IMR-90 (cell line): ENCODE data around the gene FLT3. TPM values are rescaled to one million over a fixed set of nuclear protein-coding genes. Genes with fewer than 3 reads are reported as not detected.

Source experiments
- ATAC-seq: fragments of 200-7000 bp; cut with Tn5 transposase; 2 replicates; pipeline ENCODE4 v1.9.1; 2020; ENCODE audit warnings: low read depth, mild to moderate bottlenecking, moderate library complexity
- BruUV-seq: library from RNA; stranded (reverse); fragments of 400-500 nt; replicated peaks from 2 replicates; lab custom pipeline; 2021; lab: Mats Ljungman, UMichigan
- CTCF ChIA-PET: fragments of 300-600 bp; formaldehyde crosslinking; extraction: SDS; loops from one replicate; lab custom pipeline; 2021; ENCODE audit warnings: antibody characterized with exemption; lab: Yijun Ruan, JAX
- POLR2A ChIA-PET: fragments of 300-600 bp; sonication (Branson Sonifier 250); formaldehyde crosslinking; loops from one replicate; lab custom pipeline; 2022; ENCODE audit warnings: antibody characterized with exemption; ENCODE audit not compliant: unreplicated experiment; lab: Charles Lee
- DNase-seq: peaks from one replicate; pipeline ENCODE4 v3.0.0; 2013
- H2AFZ ChIP-seq: replicated peaks from 2 replicates; pipeline ENCODE3; 2013; ENCODE audit warnings: low read length, mild to moderate bottlenecking; ENCODE audit not compliant: poor library complexity
- H2AK5ac ChIP-seq: 2 replicates; pipeline ENCODE4 v1.6.1; 2013; ENCODE audit warnings: low read depth, low read length, inconsistent platforms
- H2AK9ac ChIP-seq: replicated peaks from 2 replicates; pipeline ENCODE3; 2013; ENCODE audit warnings: mild to moderate bottlenecking, low read depth, low read length, moderate library complexity; ENCODE audit not compliant: poor library complexity
- H2BK120ac ChIP-seq: 2 replicates; pipeline ENCODE4 v1.6.1; 2013; ENCODE audit warnings: low read depth, low read length, inconsistent platforms
- H2BK15ac ChIP-seq: 3 replicates; pipeline ENCODE4 v1.6.1; 2013; ENCODE audit warnings: low read depth, low read length, inconsistent platforms
- H2BK20ac ChIP-seq: 2 replicates; pipeline ENCODE4 v1.6.1; 2013; ENCODE audit warnings: low read depth, mild to moderate bottlenecking, inconsistent platforms, low read length, moderate library complexity
- H2BK5ac ChIP-seq: 2 replicates; pipeline ENCODE4 v1.6.1; 2013; ENCODE audit warnings: mild to moderate bottlenecking, low read depth, low read length, inconsistent platforms; ENCODE audit not compliant: poor library complexity, severe bottlenecking
- H3K14ac ChIP-seq: replicated peaks from 2 replicates; pipeline ENCODE4 v1.6.1; 2013; ENCODE audit warnings: low read depth, low read length, inconsistent platforms
- H3K18ac ChIP-seq: 2 replicates; pipeline ENCODE4 v1.6.1; 2013; ENCODE audit warnings: low read depth, low read length, control low read depth
- H3K23ac ChIP-seq: 2 replicates; pipeline ENCODE4 v1.6.1; 2013; ENCODE audit warnings: low read depth, low read length, inconsistent platforms
- H3K27ac ChIP-seq: 2 replicates; pipeline ENCODE4 v1.5.1; 2013; ENCODE audit warnings: mild to moderate bottlenecking, control low read depth, low read length; ENCODE audit not compliant: insufficient read depth
- H3K27me3 ChIP-seq: 2 replicates; pipeline ENCODE4 v1.6.1; 2013; ENCODE audit warnings: low read length; ENCODE audit not compliant: control insufficient read depth, insufficient read depth
- H3K36me3 ChIP-seq: 2 replicates; pipeline ENCODE4 v1.6.1; 2013; ENCODE audit warnings: low read length, mixed read lengths; ENCODE audit not compliant: control insufficient read depth, insufficient read depth
- H3K4ac ChIP-seq: 2 replicates; pipeline ENCODE4 v1.6.1; 2013; ENCODE audit warnings: low read depth, low read length, inconsistent platforms
- H3K4me1 ChIP-seq: 2 replicates; pipeline ENCODE4 v1.6.1; 2013; ENCODE audit warnings: low read length, mixed read lengths; ENCODE audit not compliant: control insufficient read depth, insufficient read depth
- H3K4me2 ChIP-seq: 2 replicates; pipeline ENCODE4 v1.6.1; 2013; ENCODE audit warnings: low read depth, mild to moderate bottlenecking, control low read depth, low read length, moderate library complexity
- H3K4me3 ChIP-seq: 2 replicates; pipeline ENCODE4 v1.5.1; 2013; ENCODE audit warnings: low read depth, mild to moderate bottlenecking, control low read depth, low read length, moderate library complexity; ENCODE audit not compliant: insufficient read depth
- H3K56ac ChIP-seq: 2 replicates; pipeline ENCODE4 v1.6.1; 2013; ENCODE audit warnings: low read length, inconsistent platforms; ENCODE audit not compliant: insufficient read depth; ENCODE audit errors: extremely low read depth
- H3K79me1 ChIP-seq, 2 experiments: 2 replicates each; pipeline ENCODE4 v1.6.1; 2013; ENCODE audit warnings: low read length in 2 of 2, inconsistent platforms in 1 of 2, low read depth in 1 of 2
- H3K9ac ChIP-seq: 2 replicates; pipeline ENCODE4 v1.6.1; 2013; ENCODE audit warnings: low read depth, low read length, control low read depth
- H3K9me1 ChIP-seq: 2 replicates; pipeline ENCODE4 v1.6.1; 2013; ENCODE audit warnings: low read length, inconsistent platforms; ENCODE audit not compliant: insufficient read depth
- H3K9me3 ChIP-seq: 2 replicates; pipeline ENCODE4 v1.6.1; 2013; ENCODE audit warnings: low read length; ENCODE audit not compliant: control insufficient read depth, insufficient read depth
- H4K20me1 ChIP-seq: 2 replicates; pipeline ENCODE4 v1.6.1; 2013; ENCODE audit warnings: low read length, inconsistent platforms; ENCODE audit not compliant: insufficient read depth
- H4K5ac ChIP-seq: 2 replicates; pipeline ENCODE4 v1.6.1; 2013; ENCODE audit warnings: mild to moderate bottlenecking, low read depth, low read length, control low read depth
- H4K8ac ChIP-seq, 2 experiments: 2 replicates each; pipeline ENCODE4 v1.6.1; 2013; ENCODE audit warnings: low read depth in 2 of 2, low read length in 2 of 2, control low read depth in 1 of 2, inconsistent platforms in 1 of 2
- H4K91ac ChIP-seq: 2 replicates; pipeline ENCODE4 v1.6.1; 2013; ENCODE audit warnings: low read depth, low read length, inconsistent platforms; ENCODE audit not compliant: insufficient read depth
- BHLHE40 ChIP-seq: fragments of 150-350 bp; IDR thresholded peaks from 2 replicates; pipeline ENCODE4 v1.6.1; 2016; ENCODE audit warnings: mild to moderate bottlenecking, low read depth, low read length
- CEBPB ChIP-seq: IDR thresholded peaks from 2 replicates; pipeline ENCODE4 v1.6.1; 2012; ENCODE audit warnings: low read depth, low read length, improper control_type of control experiment
- CHD1 ChIP-seq: IDR thresholded peaks from 2 replicates; pipeline ENCODE4 v1.6.1; 2012; ENCODE audit warnings: low read depth, low read length, improper control_type of control experiment
- ELK1 ChIP-seq: fragments of 150-350 bp; IDR thresholded peaks from 2 replicates; pipeline ENCODE4 v1.6.1; 2016; ENCODE audit warnings: low read depth, mild to moderate bottlenecking, low read length, moderate library complexity, borderline replicate concordance
- FOS ChIP-seq: fragments of 150-350 bp; IDR thresholded peaks from 2 replicates; pipeline ENCODE4 v1.6.1; 2016; ENCODE audit warnings: low read depth, low read length
- MAFK ChIP-seq: IDR thresholded peaks from 2 replicates; pipeline ENCODE4 v1.6.1; 2012; ENCODE audit warnings: low read depth, low read length, improper control_type of control experiment
- MAZ ChIP-seq: IDR thresholded peaks from 2 replicates; pipeline ENCODE4 v1.6.1; 2012; ENCODE audit warnings: low read depth, mild to moderate bottlenecking, low read length, improper control_type of control experiment, moderate library complexity, borderline replicate concordance
- MXI1 ChIP-seq: IDR thresholded peaks from 2 replicates; pipeline ENCODE4 v1.6.1; 2012; ENCODE audit warnings: low read depth, mild to moderate bottlenecking, low read length, moderate library complexity, borderline replicate concordance
- NFE2L2 ChIP-seq: fragments of 150-350 bp; IDR thresholded peaks from 2 replicates; pipeline ENCODE4 v1.6.1; 2016; ENCODE audit warnings: low read depth, mild to moderate bottlenecking, low read length
- POLR2A ChIP-seq: IDR thresholded peaks from 2 replicates; pipeline ENCODE4 v1.6.1; 2012; ENCODE audit warnings: mild to moderate bottlenecking, low read depth, low read length
- RAD21 ChIP-seq: IDR thresholded peaks from 2 replicates; pipeline ENCODE4 v1.6.1; 2012; ENCODE audit warnings: low read length, improper control_type of control experiment
- RCOR1 ChIP-seq: IDR thresholded peaks from 2 replicates; pipeline ENCODE4 v1.6.1; 2012; ENCODE audit warnings: mild to moderate bottlenecking, low read length, improper control_type of control experiment; ENCODE audit not compliant: insufficient replicate concordance
- RFX5 ChIP-seq: IDR thresholded peaks from 2 replicates; pipeline ENCODE4 v1.8.0; 2012; ENCODE audit warnings: low read depth, mild to moderate bottlenecking, low read length, moderate library complexity
- SMC3 ChIP-seq: fragments of 150-350 bp; IDR thresholded peaks from 2 replicates; pipeline ENCODE4 v1.6.1; 2016; ENCODE audit warnings: low read depth, mild to moderate bottlenecking, antibody characterized with exemption, low read length, moderate library complexity
- WGBS, 2 experiments: methylation state at CpG; one replicate each; pipeline versions ENCODE4 v1.1.5 to v1.1.7; 2013; ENCODE audit warnings: missing lambda C conversion rate in 2 of 2; ENCODE audit not compliant: insufficient read length in 1 of 2; ENCODE audit errors: extremely low coverage in 2 of 2; 5-methylcytosine and 5-hydroxymethylcytosine counted together
- dilution Hi-C: fragments of 300-500 bp; cut with HindIII; formaldehyde crosslinking; loops from one replicate; pipeline ENCODE4 v1.14.3; 2018; ENCODE audit warnings: low sequenced_read_pairs; ENCODE audit not compliant: unreplicated experiment
- in situ Hi-C: fragments of 300-500 bp; cut with MboI; formaldehyde crosslinking; loops from 3 replicates; pipeline ENCODE4 v1.14.3; 2019; ENCODE audit warnings: low sequenced_read_pairs, inconsistent platforms, mixed read lengths
- intact Hi-C: fragments of 100-400 bp; cut with micrococcal nuclease; formaldehyde crosslinking; loops from 2 replicates; pipeline ENCODE4 v1.10.0; 2022
- polyA plus RNA-seq, 3 experiments: library from polyadenylated mRNA; depleted of rRNA; stranded (reverse); fragments of >200 nt; gene quantifications; 2 replicates each; pipeline ENCODE4 v1.2.3, GENCODE V29; 2012; ENCODE audit warnings: low replicate concordance in 1 of 3
- total RNA-seq: library from RNA; depleted of rRNA; stranded (reverse); fragments of >200 nt; gene quantifications from 2 replicates; pipeline ENCODE4 v1.2.3, GENCODE V29; 2012
- TF ChIP-seq, protein P1 (sequence below): fragments of 150-350 bp; IDR thresholded peaks from 2 replicates; pipeline ENCODE4 v1.6.1; 2017; ENCODE audit warnings: mild to moderate bottlenecking, antibody characterized with exemption, low read length, low read depth
- TF ChIP-seq, protein P2 (sequence below): conservative IDR thresholded peaks from 2 replicates; pipeline ENCODE4 v1.5.1; 2012; ENCODE audit warnings: mild to moderate bottlenecking, low read depth, low read length, improper control_type of control experiment

The FLT3 gene
- total and polyA plus RNA-seq, 2 of the 4 experiments (the other 2 are of a cell fraction) = not detected

GRCh38 chr13:27967203-27967735 is 133.1 kb downstream of the FLT3 start:
- ATAC-seq = no peak
- TF ChIP-seq NFE2L2 (no peak), RAD21 (no peak), RCOR1 (no peak), ELK1 (no peak), BHLHE40 (no peak), POLR2A (no peak), MXI1 (no peak), RFX5 (no peak), CEBPB (no peak), SMC3 (no peak), FOS (no peak), CHD1 (no peak), MAFK (no peak), MAZ (no peak)
- TF ChIP-seq, protein P1, sequence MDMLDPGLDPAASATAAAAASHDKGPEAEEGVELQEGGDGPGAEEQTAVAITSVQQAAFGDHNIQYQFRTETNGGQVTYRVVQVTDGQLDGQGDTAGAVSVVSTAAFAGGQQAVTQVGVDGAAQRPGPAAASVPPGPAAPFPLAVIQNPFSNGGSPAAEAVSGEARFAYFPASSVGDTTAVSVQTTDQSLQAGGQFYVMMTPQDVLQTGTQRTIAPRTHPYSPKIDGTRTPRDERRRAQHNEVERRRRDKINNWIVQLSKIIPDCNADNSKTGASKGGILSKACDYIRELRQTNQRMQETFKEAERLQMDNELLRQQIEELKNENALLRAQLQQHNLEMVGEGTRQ = no peak
- TF ChIP-seq, protein P2, sequence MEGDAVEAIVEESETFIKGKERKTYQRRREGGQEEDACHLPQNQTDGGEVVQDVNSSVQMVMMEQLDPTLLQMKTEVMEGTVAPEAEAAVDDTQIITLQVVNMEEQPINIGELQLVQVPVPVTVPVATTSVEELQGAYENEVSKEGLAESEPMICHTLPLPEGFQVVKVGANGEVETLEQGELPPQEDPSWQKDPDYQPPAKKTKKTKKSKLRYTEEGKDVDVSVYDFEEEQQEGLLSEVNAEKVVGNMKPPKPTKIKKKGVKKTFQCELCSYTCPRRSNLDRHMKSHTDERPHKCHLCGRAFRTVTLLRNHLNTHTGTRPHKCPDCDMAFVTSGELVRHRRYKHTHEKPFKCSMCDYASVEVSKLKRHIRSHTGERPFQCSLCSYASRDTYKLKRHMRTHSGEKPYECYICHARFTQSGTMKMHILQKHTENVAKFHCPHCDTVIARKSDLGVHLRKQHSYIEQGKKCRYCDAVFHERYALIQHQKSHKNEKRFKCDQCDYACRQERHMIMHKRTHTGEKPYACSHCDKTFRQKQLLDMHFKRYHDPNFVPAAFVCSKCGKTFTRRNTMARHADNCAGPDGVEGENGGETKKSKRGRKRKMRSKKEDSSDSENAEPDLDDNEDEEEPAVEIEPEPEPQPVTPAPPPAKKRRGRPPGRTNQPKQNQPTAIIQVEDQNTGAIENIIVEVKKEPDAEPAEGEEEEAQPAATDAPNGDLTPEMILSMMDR = no peak
- Histone ChIP-seq H3K4me1 (no peaks in the 10 kb centered on the region), H3K4me3 (no peak overlapping the region), H2BK120ac (no peak overlapping the region), H4K20me1 (peaks cover 4% of the 10 kb centered on the region; the same call in 1 of the 2 replicates), H3K9me1 (no peaks in the 10 kb centered on the region), H3K14ac (no peak overlapping the region), H2AK9ac (no peak overlapping the region), H3K56ac (no peak overlapping the region), H3K4ac (no peak overlapping the region), H3K27ac (no peak overlapping the region), H2BK20ac (no peak overlapping the region), H2BK5ac (no peak overlapping the region), H3K9ac (no peak overlapping the region), H3K27me3 (peaks cover 97% of the 10 kb centered on the region), H2AK5ac (no peak overlapping the region), H4K5ac (no peak overlapping the region), H2BK15ac (no peak overlapping the region), H3K23ac (no peak overlapping the region), H3K9me3 (no peaks in the 10 kb centered on the region; the same call in 1 of the 2 replicates), H3K36me3 (no peaks in the 10 kb centered on the region), H3K18ac (no peak overlapping the region), H4K91ac (no peak overlapping the region), H3K79me1 (no peaks in the 10 kb centered on the region), H3K4me2 (no peak overlapping the region), H2AFZ (no peak overlapping the region), H4K8ac (no peak overlapping the region)
- POLR2A ChIA-PET = no interaction called here
- 4% methylated on average over 5 of the region's 18 CpGs; no CpG with 5 or more reads in 1 of the 2 experiments for WGBS, 2 experiments
- DNase-seq = no peak
- CTCF ChIA-PET = no interaction called here
- intact Hi-C loops = no loop called here
- no TSS peak for BruUV-seq
- in situ Hi-C loops = no loop called here
- dilution Hi-C loops = no loop called here
